ENCODE measurements around the gene TXN.

- TF ChIP-seq, protein P1, sequence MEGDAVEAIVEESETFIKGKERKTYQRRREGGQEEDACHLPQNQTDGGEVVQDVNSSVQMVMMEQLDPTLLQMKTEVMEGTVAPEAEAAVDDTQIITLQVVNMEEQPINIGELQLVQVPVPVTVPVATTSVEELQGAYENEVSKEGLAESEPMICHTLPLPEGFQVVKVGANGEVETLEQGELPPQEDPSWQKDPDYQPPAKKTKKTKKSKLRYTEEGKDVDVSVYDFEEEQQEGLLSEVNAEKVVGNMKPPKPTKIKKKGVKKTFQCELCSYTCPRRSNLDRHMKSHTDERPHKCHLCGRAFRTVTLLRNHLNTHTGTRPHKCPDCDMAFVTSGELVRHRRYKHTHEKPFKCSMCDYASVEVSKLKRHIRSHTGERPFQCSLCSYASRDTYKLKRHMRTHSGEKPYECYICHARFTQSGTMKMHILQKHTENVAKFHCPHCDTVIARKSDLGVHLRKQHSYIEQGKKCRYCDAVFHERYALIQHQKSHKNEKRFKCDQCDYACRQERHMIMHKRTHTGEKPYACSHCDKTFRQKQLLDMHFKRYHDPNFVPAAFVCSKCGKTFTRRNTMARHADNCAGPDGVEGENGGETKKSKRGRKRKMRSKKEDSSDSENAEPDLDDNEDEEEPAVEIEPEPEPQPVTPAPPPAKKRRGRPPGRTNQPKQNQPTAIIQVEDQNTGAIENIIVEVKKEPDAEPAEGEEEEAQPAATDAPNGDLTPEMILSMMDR (IDR thresholded peaks at IDR 0.05) = no peak
- TF ChIP-seq POLR2A (IDR thresholded peaks at IDR 0.05) = no peak
These were observed 16.1 kb downstream of the TXN start for GRCh38 chr9:110240198-110240597.

Data from uterus (tissue), 2 donors.